IMR-90 (cell line): ENCODE results near the gene NRARP.

Experiments
- NFE2L2 ChIP-seq: fragments of 150-350 bp; IDR thresholded peaks from 2 replicates; pipeline ENCODE4 v1.6.1; 2016; ENCODE audit warnings: low read depth, mild to moderate bottlenecking, low read length
- POLR2A ChIP-seq: IDR thresholded peaks from 2 replicates; pipeline ENCODE4 v1.6.1; 2012; ENCODE audit warnings: mild to moderate bottlenecking, low read depth, low read length
- RFX5 ChIP-seq: IDR thresholded peaks from 2 replicates; pipeline ENCODE4 v1.8.0; 2012; ENCODE audit warnings: low read depth, mild to moderate bottlenecking, low read length, moderate library complexity
- TF ChIP-seq, protein P1 (sequence below): conservative IDR thresholded peaks from 2 replicates; pipeline ENCODE4 v1.5.1; 2012; ENCODE audit warnings: mild to moderate bottlenecking, low read depth, low read length, improper control_type of control experiment

DNA sequence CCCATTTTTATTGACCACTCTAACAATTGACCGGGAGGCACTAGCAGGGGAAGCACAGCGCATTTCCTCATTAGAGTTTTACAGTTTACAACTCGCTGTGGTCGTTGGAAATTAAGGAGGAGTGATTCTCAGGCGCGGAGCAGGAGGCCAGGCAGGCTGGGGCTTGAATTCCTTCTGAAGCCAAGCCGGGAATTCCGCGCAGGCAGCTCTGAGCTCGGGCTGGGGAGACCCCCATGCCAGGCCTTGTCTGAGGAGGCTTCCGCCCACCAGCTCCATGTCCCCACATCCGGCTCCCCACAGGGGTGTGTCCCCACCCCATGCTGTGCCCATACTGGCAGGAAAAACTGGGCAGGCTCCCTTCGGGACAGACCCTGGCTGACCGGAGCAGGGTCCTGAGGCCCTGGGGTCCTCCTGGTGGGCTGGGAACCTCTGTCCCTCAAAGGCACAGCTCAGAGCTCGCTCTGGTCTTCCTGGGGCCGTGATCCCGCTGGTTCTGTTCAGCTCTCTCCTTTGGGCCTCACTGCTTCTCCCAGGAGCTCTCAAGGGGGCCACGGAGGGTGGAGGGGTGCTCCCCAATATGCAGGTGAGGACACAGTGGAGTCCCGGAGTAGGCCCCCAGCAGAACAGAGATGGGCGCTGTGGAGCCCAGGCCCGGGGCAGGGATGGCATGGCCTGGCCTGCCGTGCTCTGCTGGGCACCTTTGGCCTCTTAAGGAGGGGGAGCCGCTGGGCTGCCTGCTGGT is 1.3 kb upstream of the NRARP start:
- TF ChIP-seq, protein P1, sequence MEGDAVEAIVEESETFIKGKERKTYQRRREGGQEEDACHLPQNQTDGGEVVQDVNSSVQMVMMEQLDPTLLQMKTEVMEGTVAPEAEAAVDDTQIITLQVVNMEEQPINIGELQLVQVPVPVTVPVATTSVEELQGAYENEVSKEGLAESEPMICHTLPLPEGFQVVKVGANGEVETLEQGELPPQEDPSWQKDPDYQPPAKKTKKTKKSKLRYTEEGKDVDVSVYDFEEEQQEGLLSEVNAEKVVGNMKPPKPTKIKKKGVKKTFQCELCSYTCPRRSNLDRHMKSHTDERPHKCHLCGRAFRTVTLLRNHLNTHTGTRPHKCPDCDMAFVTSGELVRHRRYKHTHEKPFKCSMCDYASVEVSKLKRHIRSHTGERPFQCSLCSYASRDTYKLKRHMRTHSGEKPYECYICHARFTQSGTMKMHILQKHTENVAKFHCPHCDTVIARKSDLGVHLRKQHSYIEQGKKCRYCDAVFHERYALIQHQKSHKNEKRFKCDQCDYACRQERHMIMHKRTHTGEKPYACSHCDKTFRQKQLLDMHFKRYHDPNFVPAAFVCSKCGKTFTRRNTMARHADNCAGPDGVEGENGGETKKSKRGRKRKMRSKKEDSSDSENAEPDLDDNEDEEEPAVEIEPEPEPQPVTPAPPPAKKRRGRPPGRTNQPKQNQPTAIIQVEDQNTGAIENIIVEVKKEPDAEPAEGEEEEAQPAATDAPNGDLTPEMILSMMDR: no peak
- TF ChIP-seq NFE2L2 (no peak), RFX5 (no peak), POLR2A (no peak)
